Mesendoderm (in vitro differentiated cells): ENCODE measurements around the gene MKI67.

ENCODE experiments used
- DNase-seq: peaks from one replicate; pipeline ENCODE4 v3.0.0; 2013
- H2AK5ac ChIP-seq: 2 replicates; pipeline ENCODE4 v1.6.1; 2013; ENCODE audit warnings: low read length, inconsistent platforms
- H2BK120ac ChIP-seq: 2 replicates; pipeline ENCODE4 v1.6.1; 2013; ENCODE audit warnings: low read depth, mild to moderate bottlenecking, low read length, moderate library complexity, mixed read lengths
- H2BK15ac ChIP-seq: replicated peaks from 2 replicates; pipeline ENCODE4 v1.6.1; 2013; ENCODE audit warnings: low read depth, mild to moderate bottlenecking, moderate library complexity
- H2BK5ac ChIP-seq: 2 replicates; pipeline ENCODE4 v1.6.1; 2013; ENCODE audit warnings: low read length, inconsistent platforms
- H3K18ac ChIP-seq: 2 replicates; pipeline ENCODE4 v1.6.1; 2013; ENCODE audit warnings: mild to moderate bottlenecking, low read length, mixed read lengths
- H3K23ac ChIP-seq: one replicate; pipeline ENCODE4 v1.6.1; 2013; ENCODE audit warnings: low read length
- H3K27ac ChIP-seq: 2 replicates; pipeline ENCODE4 v1.5.1; 2013; ENCODE audit warnings: low read depth, mild to moderate bottlenecking, inconsistent platforms, low read length, moderate library complexity
- H3K27me3 ChIP-seq: 2 replicates; pipeline ENCODE4 v1.6.1; 2013; ENCODE audit warnings: low read length, control low read depth, mild to moderate bottlenecking, inconsistent platforms; ENCODE audit not compliant: insufficient read depth, poor library complexity
- H3K36me3 ChIP-seq: 2 replicates; pipeline ENCODE4 v1.6.1; 2013; ENCODE audit warnings: low read length, inconsistent platforms; ENCODE audit not compliant: control insufficient read depth, insufficient read depth
- H3K4ac ChIP-seq: one replicate; pipeline ENCODE4 v1.6.1; 2013; ENCODE audit warnings: low read depth, mild to moderate bottlenecking, low read length, moderate library complexity
- H3K4me1 ChIP-seq: 2 replicates; pipeline ENCODE4 v1.6.1; 2013; ENCODE audit warnings: low read depth, low read length, inconsistent platforms; ENCODE audit not compliant: control insufficient read depth
- H3K4me2 ChIP-seq: 2 replicates; pipeline ENCODE4 v1.6.1; 2013; ENCODE audit warnings: low read length
- H3K4me3 ChIP-seq: 2 replicates; pipeline ENCODE4 v1.5.1; 2013; ENCODE audit warnings: mild to moderate bottlenecking, low read length
- H3K56ac ChIP-seq: one replicate; pipeline ENCODE4 v1.6.1; 2013; ENCODE audit warnings: low read length
- H3K79me1 ChIP-seq: 2 replicates; pipeline ENCODE4 v1.6.1; 2013; ENCODE audit warnings: low read length, inconsistent platforms
- H3K79me2 ChIP-seq: 2 replicates; pipeline ENCODE4 v1.6.1; 2013; ENCODE audit warnings: mild to moderate bottlenecking, low read length; ENCODE audit not compliant: control insufficient read depth, insufficient read depth
- H3K9ac ChIP-seq: 2 replicates; pipeline ENCODE4 v1.6.1; 2013; ENCODE audit warnings: low read length, inconsistent platforms
- H4K5ac ChIP-seq: one replicate; pipeline ENCODE4 v1.6.1; 2013; ENCODE audit warnings: low read length
- H4K8ac ChIP-seq: one replicate; pipeline ENCODE4 v1.6.1; 2013; ENCODE audit warnings: low read depth, mild to moderate bottlenecking, control low read depth, low read length, moderate library complexity
- whole genome bisulfite sequencing: extraction: QIAGEN DNeasy Blood & Tissue Kit; methylation state at CpG from one replicate; pipeline ENCODE4 v1.1.7; 2013; ENCODE audit warnings: low lambda C conversion rate, missing lambda C conversion rate; ENCODE audit not compliant: insufficient coverage; ENCODE audit errors: extremely low coverage; 5-methylcytosine and 5-hydroxymethylcytosine counted together

The MKI67 gene

GRCh38 chr10:128121750-128122412 is 4.3 kb downstream of the MKI67 start:
- H3K79me1 ChIP-seq: peaks cover 12% of the 10 kb centered on the region
- H3K18ac ChIP-seq: no peak overlapping the region
- H4K8ac ChIP-seq: no peak overlapping the region
- no peak overlapping the region for H3K4me2 ChIP-seq
- no peak overlapping the region for H2BK15ac ChIP-seq
- peaks cover 4% of the 10 kb centered on the region for H3K36me3 ChIP-seq
- H3K4me1 ChIP-seq: peaks cover 6% of the 10 kb centered on the region
- H3K27me3 ChIP-seq: no peaks in the 10 kb centered on the region
- H3K56ac ChIP-seq: no peak overlapping the region
- H3K27ac ChIP-seq: no peak overlapping the region
- H3K79me2 ChIP-seq: peaks cover 21% of the 10 kb centered on the region
- no peak overlapping the region for H3K23ac ChIP-seq
- no peak overlapping the region for H2BK5ac ChIP-seq
- no peak overlapping the region for H3K9ac ChIP-seq
- H3K4ac ChIP-seq: no peak overlapping the region
- H3K4me3 ChIP-seq: no peak overlapping the region
- H2BK120ac ChIP-seq: no peak overlapping the region
- no peak overlapping the region for H2AK5ac ChIP-seq
- no peak for DNase-seq
- no CpG with 5 or more reads among the region's 5 CpGs for WGBS
- H4K5ac ChIP-seq: no peak overlapping the region

- H4K8ac ChIP-seq: no peak overlapping the region
- no peak overlapping the region for H3K4ac ChIP-seq
- H3K18ac ChIP-seq: no peak overlapping the region
- no peak overlapping the region for H3K23ac ChIP-seq
- H3K4me1 ChIP-seq: no peaks in the 10 kb centered on the region
- H3K36me3 ChIP-seq: peaks cover 29% of the 10 kb centered on the region
- no CpG with 5 or more reads among the region's 13 CpGs for WGBS
- no peaks in the 10 kb centered on the region for H3K27me3 ChIP-seq
- H3K4me3 ChIP-seq: no peak overlapping the region
- H3K9ac ChIP-seq: no peak overlapping the region
- no peak overlapping the region for H2BK15ac ChIP-seq
- H3K27ac ChIP-seq: no peak overlapping the region
- no peak overlapping the region for H2BK5ac ChIP-seq
- peak; percentile 8 for DNase-seq
- no peak overlapping the region for H3K56ac ChIP-seq
- H3K79me1 ChIP-seq: peaks cover 8% of the 10 kb centered on the region
- H3K4me2 ChIP-seq: no peak overlapping the region
- H2BK120ac ChIP-seq: no peak overlapping the region
- no peak overlapping the region for H4K5ac ChIP-seq
- H3K79me2 ChIP-seq: peaks cover 1% of the 10 kb centered on the region
- H2AK5ac ChIP-seq: no peak overlapping the region
Observed at GRCh38 chr10:128116851-128117615, 9.2 kb downstream of the MKI67 start.

GRCh38 chr10:128116187-128116586 is 10.0 kb downstream of the MKI67 start:
- Histone ChIP-seq H3K27ac (no peak overlapping the region), H3K18ac (no peak overlapping the region), H2BK5ac (no peak overlapping the region), H3K4me1 (no peaks in the 10 kb centered on the region), H3K36me3 (peaks cover 35% of the 10 kb centered on the region), H3K23ac (no peak overlapping the region), H2BK15ac (no peak overlapping the region), H2AK5ac (no peak overlapping the region), H3K79me1 (peaks cover 5% of the 10 kb centered on the region), H3K9ac (no peak overlapping the region), H3K27me3 (no peaks in the 10 kb centered on the region), H3K4me3 (no peak overlapping the region), H4K8ac (no peak overlapping the region), H3K79me2 (no peaks in the 10 kb centered on the region), H3K4ac (no peak overlapping the region), H3K56ac (no peak overlapping the region), H3K4me2 (no peak overlapping the region), H4K5ac (no peak overlapping the region), H2BK120ac (no peak overlapping the region)
- no peak for DNase-seq
- no CpG with 5 or more reads among the region's 4 CpGs for WGBS

- Histone ChIP-seq H4K8ac (no peak overlapping the region), H3K18ac (no peak overlapping the region), H3K79me2 (no peaks in the 10 kb centered on the region), H3K4me3 (no peak overlapping the region), H3K27me3 (no peaks in the 10 kb centered on the region), H2BK120ac (no peak overlapping the region), H3K79me1 (peaks cover 5% of the 10 kb centered on the region), H3K9ac (no peak overlapping the region), H3K23ac (no peak overlapping the region), H2AK5ac (no peak overlapping the region), H2BK5ac (no peak overlapping the region), H3K36me3 (peaks cover 40% of the 10 kb centered on the region), H2BK15ac (no peak overlapping the region), H3K4me2 (no peak overlapping the region), H3K27ac (no peak overlapping the region), H3K4ac (no peak overlapping the region), H3K56ac (no peak overlapping the region), H3K4me1 (no peaks in the 10 kb centered on the region), H4K5ac (no peak overlapping the region)
- no peak for DNase-seq
- no CpG with 5 or more reads among the region's 8 CpGs for WGBS
Observed at GRCh38 chr10:128115356-128115755, 10.9 kb downstream of the MKI67 start.

- Histone ChIP-seq H3K56ac (no peak overlapping the region), H3K79me2 (no peaks in the 10 kb centered on the region), H2BK5ac (no peak overlapping the region), H3K36me3 (peaks cover 42% of the 10 kb centered on the region), H3K23ac (no peak overlapping the region), H4K8ac (no peak overlapping the region), H3K4me2 (no peak overlapping the region), H4K5ac (no peak overlapping the region), H2AK5ac (no peak overlapping the region), H3K18ac (no peak overlapping the region), H2BK15ac (no peak overlapping the region), H3K4ac (no peak overlapping the region), H2BK120ac (no peak overlapping the region), H3K79me1 (peaks cover 5% of the 10 kb centered on the region), H3K9ac (no peak overlapping the region), H3K4me1 (no peaks in the 10 kb centered on the region), H3K27ac (no peak overlapping the region), H3K27me3 (no peaks in the 10 kb centered on the region), H3K4me3 (no peak overlapping the region)
- DNase-seq: no peak
- WGBS: no CpG with 5 or more reads among the region's 2 CpGs
Observed at GRCh38 chr10:128114901-128115300, 11.3 kb downstream of the MKI67 start.
